ENCODE measurements around the gene C20orf96.
"Not testable (repeated sequence)": the region's sequence is repeated elsewhere in the genome, so short reads cannot be mapped to it uniquely, and the experiment has no call there.

Gene C20orf96, protein sequence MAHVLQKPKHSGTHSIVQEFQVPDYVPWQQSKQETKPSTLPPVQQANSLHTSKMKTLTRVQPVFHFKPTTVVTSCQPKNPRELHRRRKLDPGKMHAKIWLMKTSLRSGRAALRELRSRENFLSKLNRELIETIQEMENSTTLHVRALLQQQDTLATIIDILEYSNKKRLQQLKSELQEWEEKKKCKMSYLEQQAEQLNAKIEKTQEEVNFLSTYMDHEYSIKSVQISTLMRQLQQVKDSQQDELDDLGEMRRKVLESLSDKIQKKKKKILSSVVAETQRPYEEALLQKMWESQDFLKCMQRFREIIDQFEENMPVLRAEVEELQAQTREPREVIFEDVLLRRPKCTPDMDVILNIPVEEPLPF

DNA sequence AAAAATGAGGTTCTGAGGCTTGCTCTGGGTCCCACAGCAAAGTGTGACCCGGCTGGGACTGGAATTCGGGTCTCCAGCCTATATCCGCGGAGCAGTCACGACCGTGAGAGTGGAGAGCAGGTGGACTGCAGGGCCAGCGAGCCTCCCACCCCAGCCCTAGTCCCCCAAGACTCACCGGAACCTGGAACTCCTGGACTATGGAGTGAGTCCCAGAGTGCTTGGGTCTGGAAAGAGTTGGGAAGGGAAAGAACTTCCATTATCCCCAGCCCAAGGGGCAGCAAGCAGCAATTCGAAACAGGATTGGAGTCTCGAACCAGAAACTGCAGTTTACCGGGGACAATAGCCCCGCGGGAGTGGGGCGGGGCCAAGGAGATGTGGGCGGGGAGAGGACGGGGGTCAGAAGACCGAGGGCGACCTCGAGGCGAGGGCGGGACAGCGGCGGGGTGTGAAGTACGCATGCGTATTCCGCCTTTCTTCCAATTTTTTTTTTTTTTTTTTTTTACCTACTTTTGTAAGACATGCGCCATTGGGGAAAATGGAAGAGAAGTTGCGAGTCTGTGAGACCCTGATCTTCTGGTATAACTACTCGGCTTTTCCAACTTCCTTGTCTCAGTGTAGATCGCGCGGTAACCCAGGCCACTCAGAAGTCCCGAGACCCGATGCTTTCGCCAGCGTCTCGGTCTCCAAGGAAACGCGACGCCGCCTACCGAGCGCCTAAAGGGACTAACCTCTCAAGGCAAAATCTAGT, at the start of gene C20orf96:
C20orf96 (minus strand) TSS at position 667 of the 748 bp plus-strand sequence; CDS start at position 527, 140 bp downstream.
- peak within 1 kb of the TSS; percentile 64 to 66 for H3K4me3 ChIP-seq (ENCODE audit: low read depth in 1 of 2, low read length in 1 of 2)
- no peaks in the 10 kb centered on the region for H3K9me3 ChIP-seq
- H3K27ac ChIP-seq: peak within 1 kb of the TSS; percentile 11
- no peaks in the 10 kb centered on the region for H3K36me3 ChIP-seq
- no peaks in the 10 kb centered on the region for H3K27me3 ChIP-seq
- peaks cover 34 to 35% of the 10 kb centered on the region in 2 experiments for H3K4me1 ChIP-seq (ENCODE audit: control insufficient read depth in 1 of 2, insufficient read depth in 1 of 2, low read depth in 1 of 2, low read length in 1 of 2)
- TF ChIP-seq, protein P1, sequence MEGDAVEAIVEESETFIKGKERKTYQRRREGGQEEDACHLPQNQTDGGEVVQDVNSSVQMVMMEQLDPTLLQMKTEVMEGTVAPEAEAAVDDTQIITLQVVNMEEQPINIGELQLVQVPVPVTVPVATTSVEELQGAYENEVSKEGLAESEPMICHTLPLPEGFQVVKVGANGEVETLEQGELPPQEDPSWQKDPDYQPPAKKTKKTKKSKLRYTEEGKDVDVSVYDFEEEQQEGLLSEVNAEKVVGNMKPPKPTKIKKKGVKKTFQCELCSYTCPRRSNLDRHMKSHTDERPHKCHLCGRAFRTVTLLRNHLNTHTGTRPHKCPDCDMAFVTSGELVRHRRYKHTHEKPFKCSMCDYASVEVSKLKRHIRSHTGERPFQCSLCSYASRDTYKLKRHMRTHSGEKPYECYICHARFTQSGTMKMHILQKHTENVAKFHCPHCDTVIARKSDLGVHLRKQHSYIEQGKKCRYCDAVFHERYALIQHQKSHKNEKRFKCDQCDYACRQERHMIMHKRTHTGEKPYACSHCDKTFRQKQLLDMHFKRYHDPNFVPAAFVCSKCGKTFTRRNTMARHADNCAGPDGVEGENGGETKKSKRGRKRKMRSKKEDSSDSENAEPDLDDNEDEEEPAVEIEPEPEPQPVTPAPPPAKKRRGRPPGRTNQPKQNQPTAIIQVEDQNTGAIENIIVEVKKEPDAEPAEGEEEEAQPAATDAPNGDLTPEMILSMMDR (IDR thresholded peaks at IDR 0.05): peak; percentile 13

DNA sequence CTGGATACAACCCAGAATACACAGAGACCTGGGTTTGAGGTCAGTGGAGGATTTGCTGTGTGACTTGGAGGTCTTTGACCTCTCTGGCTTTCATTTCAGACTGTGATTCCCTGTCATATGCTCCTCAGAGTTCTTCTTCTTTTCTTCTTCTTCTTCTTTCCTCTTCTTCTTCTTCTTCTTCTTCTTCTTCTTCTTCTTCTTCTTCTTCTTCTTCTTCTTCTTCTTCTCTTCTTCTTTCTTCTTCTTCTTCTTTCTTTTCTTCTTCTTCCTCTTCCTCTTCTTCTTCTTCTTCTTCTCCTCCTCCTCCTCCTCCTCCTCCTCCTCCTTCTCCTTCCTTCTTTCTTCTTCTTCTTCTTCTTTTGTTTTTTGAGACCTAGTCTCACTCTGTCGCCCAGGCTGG, 45.5 kb upstream of the C20orf96 start:
- H3K4me3 ChIP-seq (ENCODE audit: low read depth in 1 of 2, low read length in 1 of 2); H3K27me3 ChIP-seq; H3K36me3 ChIP-seq; H3K27ac ChIP-seq; H3K9me3 ChIP-seq; H3K4me1 ChIP-seq (ENCODE audit: control insufficient read depth in 1 of 2, insufficient read depth in 1 of 2, low read depth in 1 of 2, low read length in 1 of 2): not testable (repeated sequence)

DNA sequence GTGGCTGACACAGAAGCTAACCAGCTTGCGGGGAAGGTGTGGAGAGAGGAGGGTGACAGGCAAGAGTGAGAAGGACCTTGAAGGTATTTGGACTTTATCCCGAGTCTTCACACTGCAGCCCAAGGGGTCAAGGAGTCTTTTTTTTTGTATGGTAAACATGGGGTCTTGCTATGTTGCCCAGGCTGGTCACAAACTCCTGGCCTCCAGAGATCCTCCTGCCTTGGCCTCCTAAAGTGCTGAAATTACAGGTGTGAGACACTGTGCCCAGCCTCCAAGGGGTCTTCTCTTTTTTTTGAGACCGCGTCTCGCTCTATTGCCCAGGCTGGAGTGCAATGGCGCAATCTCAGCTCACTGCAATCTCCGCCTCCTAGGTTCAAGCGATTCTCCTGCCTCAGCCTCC, 44.0 kb upstream of the C20orf96 start:
- H3K4me1 ChIP-seq (ENCODE audit: control insufficient read depth in 1 of 2, insufficient read depth in 1 of 2, low read depth in 1 of 2, low read length in 1 of 2): peaks cover 5% of the 10 kb centered on the region in 2 experiments
- no peaks in the 10 kb centered on the region for H3K9me3 ChIP-seq
- no peaks in the 10 kb centered on the region for H3K36me3 ChIP-seq
- H3K4me3 ChIP-seq (ENCODE audit: low read depth in 1 of 2, low read length in 1 of 2): no peak overlapping the region
- TF ChIP-seq, protein P1 (IDR thresholded peaks at IDR 0.05): no peak
- no peak overlapping the region for H3K27ac ChIP-seq
- no peaks in the 10 kb centered on the region for H3K27me3 ChIP-seq

DNA sequence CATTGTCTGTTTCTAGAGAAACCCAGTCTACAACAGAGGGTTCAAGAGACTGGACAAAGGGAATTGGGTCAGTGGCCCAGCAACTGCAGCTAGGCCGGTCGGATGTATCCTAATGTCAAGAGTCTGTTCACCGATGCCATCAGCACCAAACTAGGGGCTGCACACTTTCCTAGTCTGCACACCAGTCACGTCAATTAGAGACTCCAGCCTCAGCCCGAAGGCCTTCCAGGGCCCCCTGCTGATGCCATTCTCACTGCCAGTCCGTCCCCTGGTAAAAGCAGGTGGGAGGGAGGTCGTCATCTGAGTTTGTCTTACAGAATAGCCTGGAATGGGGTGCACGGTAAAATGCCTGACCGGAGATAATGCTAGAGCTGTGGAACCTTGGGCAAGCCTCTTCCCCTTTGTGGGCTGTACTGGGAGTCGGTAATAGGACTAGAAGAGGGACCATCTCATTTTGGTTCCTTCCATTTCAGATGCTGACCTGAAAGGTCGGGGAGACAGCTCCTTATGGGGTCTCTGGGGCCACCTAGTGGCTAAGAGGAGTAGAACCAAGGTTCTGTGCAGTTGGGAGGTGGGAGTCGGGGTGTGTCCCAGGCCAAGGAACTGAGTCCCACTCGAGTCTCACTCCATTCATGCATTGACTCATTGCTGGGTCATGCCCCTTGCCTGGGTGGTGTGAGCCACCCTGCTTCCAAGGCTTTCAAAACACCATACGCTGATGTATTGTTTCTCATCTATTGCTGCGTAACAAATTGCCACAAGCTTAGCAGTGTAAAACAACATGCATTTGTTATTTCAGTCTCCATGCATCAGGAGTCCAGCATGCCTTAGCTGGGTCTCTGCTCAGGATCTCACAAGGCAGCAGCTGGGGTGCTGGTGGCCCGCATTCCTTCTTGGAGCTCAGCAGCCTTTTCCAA, 39.9 kb upstream of the C20orf96 start:
- Histone ChIP-seq H3K27me3 (peaks cover 25% of the 10 kb centered on the region), H3K4me3 (ENCODE audit: low read depth in 1 of 2, low read length in 1 of 2) (no peak overlapping the region), H3K27ac (peak overlapping the region; percentile 1), H3K9me3 (no peaks in the 10 kb centered on the region), H3K4me1 (ENCODE audit: control insufficient read depth in 1 of 2, insufficient read depth in 1 of 2, low read depth in 1 of 2, low read length in 1 of 2) (peaks cover 20 to 21% of the 10 kb centered on the region in 2 experiments), H3K36me3 (no peaks in the 10 kb centered on the region)
- TF ChIP-seq, protein P1 (IDR thresholded peaks at IDR 0.05): peak; percentile 65

DNA sequence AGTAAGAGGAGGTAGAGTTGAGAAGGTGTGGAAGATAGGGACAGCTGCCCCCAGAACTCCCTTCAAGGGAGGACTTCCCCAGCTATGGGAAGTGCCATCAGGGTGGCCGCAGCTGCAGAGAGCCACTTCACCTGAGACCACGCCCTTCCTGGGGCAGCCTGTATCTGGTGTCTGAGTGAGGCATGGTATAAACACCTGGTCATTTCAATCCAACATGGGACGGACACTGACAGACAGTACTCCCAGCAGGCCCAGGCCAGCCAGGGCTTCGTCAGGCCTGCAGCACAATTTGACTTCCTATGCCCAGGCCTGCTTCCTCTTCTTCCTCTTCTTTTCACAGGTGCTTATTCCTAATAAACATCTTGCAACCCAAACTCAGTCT, 39.3 kb upstream of the C20orf96 start:
- Histone ChIP-seq H3K4me3 (ENCODE audit: low read depth in 1 of 2, low read length in 1 of 2) (no peak overlapping the region), H3K4me1 (ENCODE audit: control insufficient read depth in 1 of 2, insufficient read depth in 1 of 2, low read depth in 1 of 2, low read length in 1 of 2) (peaks cover 23% of the 10 kb centered on the region in 2 experiments), H3K9me3 (no peaks in the 10 kb centered on the region), H3K27me3 (peaks cover 25% of the 10 kb centered on the region), H3K27ac (peak overlapping the region; percentile 1), H3K36me3 (no peaks in the 10 kb centered on the region)
- TF ChIP-seq, protein P1 (IDR thresholded peaks at IDR 0.05): no peak

All from neutrophil (primary cell).